Duodenal mucosa (tissue), 2 donors: ENCODE measurements around the gene OXER1.

Source experiments
- H3K27ac ChIP-seq: one replicate; pipeline ENCODE4 v1.7.0; 2013; ENCODE audit warnings: low read depth, low read length
- H3K27me3 ChIP-seq, 2 donors: one replicate each; pipeline ENCODE4 v1.7.0; 2013; ENCODE audit warnings: low read length in 2 of 2, control low read depth in 1 of 2; ENCODE audit not compliant: insufficient read depth in 2 of 2, control insufficient read depth in 1 of 2
- H3K36me3 ChIP-seq, 2 donors: one replicate each; pipeline ENCODE4 v1.7.0; 2013; ENCODE audit warnings: low read length in 2 of 2, control low read depth in 1 of 2; ENCODE audit not compliant: insufficient read depth in 2 of 2, control insufficient read depth in 1 of 2
- H3K4me1 ChIP-seq, 2 donors: one replicate each; pipeline ENCODE4 v1.7.0; 2013; ENCODE audit warnings: low read length in 2 of 2, control low read depth in 1 of 2; ENCODE audit not compliant: insufficient read depth in 2 of 2, control insufficient read depth in 1 of 2
- H3K4me3 ChIP-seq, 2 donors: one replicate each; pipeline ENCODE4 v1.7.0; 2013; ENCODE audit warnings: low read length in 2 of 2, low read depth in 1 of 2
- H3K9ac ChIP-seq, 2 donors: one replicate each; pipeline ENCODE4 v1.7.0; 2013; ENCODE audit warnings: low read length in 2 of 2, low read depth in 1 of 2
- H3K9me3 ChIP-seq, 2 donors: one replicate each; pipeline ENCODE4 v1.7.0; 2013; ENCODE audit warnings: low read length in 2 of 2, control low read depth in 1 of 2; ENCODE audit not compliant: control insufficient read depth in 1 of 2

OXER1 gene

DNA sequence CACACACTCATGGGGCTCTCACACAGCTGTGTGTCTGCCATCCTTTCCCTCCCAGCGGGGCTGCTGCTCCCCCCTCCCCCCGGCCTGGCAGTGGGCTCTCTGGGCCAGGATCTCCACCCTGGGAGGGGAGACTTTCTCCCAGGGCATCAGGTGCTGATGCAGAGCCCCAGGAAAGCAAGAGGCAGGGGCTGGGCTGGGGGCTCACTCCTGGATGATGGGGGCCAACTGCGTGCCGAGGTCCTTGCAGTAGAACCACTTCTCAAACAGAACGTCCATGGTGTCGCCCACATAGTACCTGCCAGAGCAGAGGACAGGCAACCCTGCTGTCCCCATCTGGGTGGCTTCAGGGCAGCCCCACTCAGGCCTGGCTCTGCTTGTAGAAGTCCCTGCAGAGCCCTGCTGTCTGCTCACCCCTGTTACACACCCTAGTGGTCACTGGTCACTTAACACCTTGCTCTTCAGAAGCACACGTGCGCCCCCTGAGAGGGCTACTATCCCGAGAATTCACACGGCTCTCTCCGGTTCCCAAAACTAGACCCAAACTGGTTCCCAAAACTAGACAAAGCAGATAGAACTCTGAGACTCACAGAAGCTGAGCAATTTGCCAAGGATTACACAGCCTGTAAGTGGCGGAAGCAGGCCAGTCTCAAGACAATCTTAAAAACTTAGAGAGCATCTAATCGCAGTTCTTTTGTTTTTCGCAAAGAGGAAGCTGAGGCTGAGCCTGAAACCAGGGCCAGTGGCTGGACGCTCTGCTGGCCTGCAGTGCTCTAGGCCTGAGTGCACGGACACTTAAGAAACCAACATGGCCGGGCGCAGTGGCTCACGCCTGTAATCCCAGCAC, 6.6 kb upstream of the OXER1 start:
- Histone ChIP-seq H3K9ac (no peak overlapping the region), H3K4me3 (no peak overlapping the region), H3K36me3 (peaks cover 0 to 7% of the 10 kb centered on the region in 2 donors), H3K4me1 (no peaks in the 10 kb centered on the region), H3K9me3 (no peaks in the 10 kb centered on the region), H3K27me3 (no peaks in the 10 kb centered on the region), H3K27ac (no peak overlapping the region)

DNA sequence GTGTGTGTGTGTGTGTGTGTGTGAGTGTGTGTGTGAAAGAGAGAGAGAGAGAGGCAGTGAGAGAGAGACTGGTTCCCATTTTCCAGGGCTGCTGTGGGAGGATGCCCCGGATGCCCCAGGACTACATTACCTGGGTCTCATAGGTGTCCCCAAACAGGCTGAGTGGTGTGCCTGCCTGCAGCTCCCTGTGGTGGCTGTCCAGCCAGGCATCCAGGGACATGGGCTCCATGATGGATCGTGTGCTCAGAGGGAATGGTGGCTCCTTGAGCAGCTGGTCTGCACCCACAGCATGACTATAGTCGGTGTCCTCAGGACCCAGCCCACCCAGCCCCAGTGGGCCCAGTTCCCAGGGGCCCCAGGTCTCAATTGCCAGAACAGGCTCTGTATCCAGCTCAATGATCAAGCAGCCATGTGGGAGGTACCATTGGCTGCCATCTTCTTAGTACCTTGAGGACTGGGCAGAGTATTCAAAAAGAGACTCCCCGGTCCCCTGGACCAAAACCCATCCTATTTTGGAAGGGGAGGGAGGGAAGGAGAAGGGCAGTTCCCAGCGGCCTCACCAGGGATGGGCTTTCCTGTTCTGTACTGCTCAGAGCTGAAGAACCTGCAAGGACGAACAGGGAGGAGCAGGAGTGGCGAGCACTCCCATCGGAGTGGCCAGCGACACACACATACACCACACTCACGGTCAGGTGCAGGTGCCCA, 5.8 kb upstream of the OXER1 start:
- no peak overlapping the region for H3K27ac ChIP-seq
- no peak overlapping the region for H3K4me3 ChIP-seq
- H3K4me1 ChIP-seq, result no peaks in the 10 kb centered on the region
- no peak overlapping the region for H3K9ac ChIP-seq
- H3K36me3 ChIP-seq, result peaks cover 0 to 7% of the 10 kb centered on the region in 2 donors
- H3K27me3 ChIP-seq, result no peaks in the 10 kb centered on the region
- H3K9me3 ChIP-seq, result no peaks in the 10 kb centered on the region

DNA sequence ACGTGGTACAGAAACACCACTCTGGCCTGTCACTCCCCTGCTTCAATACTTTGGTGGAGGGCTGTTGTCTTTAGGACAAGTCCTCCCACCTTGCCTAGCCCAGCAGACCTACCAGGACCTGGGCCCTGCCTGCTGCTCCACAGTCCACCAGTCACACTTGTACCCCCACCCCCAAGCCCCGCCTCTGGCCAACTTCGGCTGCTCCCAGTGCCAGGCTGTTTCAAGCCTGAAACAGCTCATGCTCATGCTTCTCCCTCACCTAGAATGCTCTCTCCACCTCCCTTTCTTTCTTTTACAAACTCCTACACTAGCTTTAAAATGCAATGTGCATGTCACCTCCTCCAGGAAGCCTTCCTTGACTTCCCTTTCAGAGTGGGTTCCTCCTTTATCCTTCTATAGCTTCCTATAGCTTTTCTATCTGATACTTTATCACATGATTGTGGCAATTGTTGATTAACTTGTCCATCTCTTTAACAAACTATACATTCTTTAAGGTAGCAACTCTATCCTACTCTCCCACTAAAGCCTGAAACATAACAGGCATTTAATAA, 4.8 kb upstream of the OXER1 start:
- no peak overlapping the region for H3K4me3 ChIP-seq
- H3K36me3 ChIP-seq, result peaks cover 0 to 7% of the 10 kb centered on the region in 2 donors
- H3K27me3 ChIP-seq, result no peaks in the 10 kb centered on the region
- H3K27ac ChIP-seq, result no peak overlapping the region
- H3K9ac ChIP-seq, result no peak overlapping the region
- H3K4me1 ChIP-seq, result no peaks in the 10 kb centered on the region
- H3K9me3 ChIP-seq, result no peaks in the 10 kb centered on the region

DNA sequence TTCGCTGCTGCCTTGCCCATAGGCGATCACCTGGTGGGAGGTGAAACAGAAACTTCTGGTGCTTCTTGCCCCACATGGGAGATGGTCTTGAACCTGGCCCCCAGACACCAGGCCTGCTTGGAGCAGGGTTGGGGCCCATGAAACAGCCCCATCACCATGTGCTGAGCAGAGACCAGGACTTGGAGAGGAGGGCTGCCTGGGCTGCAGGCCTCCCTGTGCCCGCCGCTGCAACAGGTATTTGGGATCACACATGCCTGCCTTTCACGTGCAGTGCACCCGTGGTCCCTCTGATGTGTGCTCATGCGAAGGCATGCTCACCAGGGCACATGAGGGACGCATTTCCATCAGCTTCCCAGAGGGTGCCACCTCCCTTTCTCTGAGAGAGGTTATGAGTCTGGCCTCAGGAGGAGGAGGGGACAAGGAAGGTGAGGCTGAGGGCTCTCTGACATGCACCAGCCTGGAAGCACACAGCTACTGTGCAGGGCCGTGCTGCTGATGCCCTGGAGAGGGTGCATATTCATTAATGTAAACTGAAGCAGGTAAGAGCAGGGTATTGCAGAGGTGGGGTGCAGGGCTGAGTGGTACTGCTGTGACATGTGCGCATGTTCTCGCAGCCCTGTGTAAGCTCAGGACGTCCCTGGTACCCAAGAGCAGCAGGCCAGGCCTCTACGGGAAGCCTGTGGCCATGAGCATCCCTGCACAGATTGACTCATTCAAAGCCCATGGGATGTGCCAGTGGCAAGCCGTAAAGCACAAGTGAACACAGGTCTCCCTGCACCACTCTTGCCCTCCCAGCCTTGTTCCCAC, 4.2 kb upstream of the OXER1 start:
- Histone ChIP-seq H3K9ac (no peak overlapping the region), H3K9me3 (no peaks in the 10 kb centered on the region), H3K4me3 (no peak overlapping the region), H3K4me1 (no peaks in the 10 kb centered on the region), H3K27me3 (no peaks in the 10 kb centered on the region), H3K27ac (no peak overlapping the region), H3K36me3 (peaks cover 0 to 7% of the 10 kb centered on the region in 2 donors)

DNA sequence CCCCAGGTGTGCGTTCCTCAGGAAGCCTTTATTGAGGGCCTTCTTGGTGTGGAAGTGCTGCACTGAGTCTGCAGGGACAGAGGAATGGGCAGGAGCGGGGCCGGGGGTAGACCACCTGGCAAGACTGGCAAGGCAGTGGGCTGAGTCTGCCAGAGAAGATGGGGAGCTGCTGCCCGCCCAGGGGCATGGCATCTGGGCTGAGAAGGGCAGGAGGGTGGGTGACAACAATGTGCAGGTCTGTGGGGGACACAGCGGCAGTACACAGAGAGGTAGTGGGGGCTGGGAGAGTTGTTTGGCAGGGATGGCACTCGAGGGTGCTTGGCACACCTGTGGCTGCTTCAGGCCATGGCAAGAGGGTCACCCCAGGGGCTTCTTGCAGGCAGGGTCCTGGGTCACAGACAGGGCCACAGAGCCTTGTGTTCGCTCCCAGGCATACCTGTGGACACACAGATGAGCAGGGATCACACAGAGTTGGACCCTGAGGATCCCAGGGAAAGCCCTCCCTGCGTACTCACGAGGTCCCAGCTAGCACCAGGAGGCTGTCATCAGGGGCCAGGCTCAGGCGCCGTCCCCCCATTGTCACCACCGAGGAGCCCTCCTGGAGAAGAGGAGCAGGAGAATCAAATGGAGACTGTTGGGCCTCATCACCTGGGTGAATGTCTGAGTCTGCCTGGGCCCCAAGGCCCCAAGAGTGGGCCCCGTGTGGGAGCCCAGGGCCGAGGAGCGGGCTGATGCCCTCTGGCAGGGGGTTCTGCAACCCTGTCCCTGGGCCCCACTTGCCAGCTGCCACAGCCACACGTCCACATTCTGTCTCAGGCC, 3.4 kb upstream of the OXER1 start:
- Histone ChIP-seq H3K9me3 (no peaks in the 10 kb centered on the region), H3K9ac (no peak overlapping the region), H3K27ac (no peak overlapping the region), H3K36me3 (peaks cover 0 to 7% of the 10 kb centered on the region in 2 donors), H3K27me3 (no peaks in the 10 kb centered on the region), H3K4me3 (no peak overlapping the region), H3K4me1 (no peaks in the 10 kb centered on the region)

DNA sequence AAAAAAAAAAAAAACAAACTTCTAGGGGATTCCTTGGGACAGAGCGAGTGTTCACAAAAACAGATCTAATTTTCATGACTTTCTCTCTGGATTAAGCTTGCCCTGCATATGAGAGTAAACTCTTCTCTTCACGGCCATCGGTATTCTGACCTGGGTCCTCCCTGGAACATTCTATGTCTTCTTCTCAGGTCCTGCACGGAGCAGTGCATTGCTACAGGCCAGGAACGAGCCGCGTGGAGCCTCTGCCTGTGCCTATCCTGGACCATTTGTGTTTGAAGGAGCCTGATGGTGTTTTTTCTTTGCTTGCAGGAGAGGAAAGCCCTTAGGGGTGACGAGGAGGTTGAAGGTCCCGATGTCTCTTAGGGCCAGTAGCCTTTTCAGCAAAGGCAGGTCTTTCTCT, 1.8 kb upstream of the OXER1 start:
- no peaks in the 10 kb centered on the region for H3K4me1 ChIP-seq
- H3K4me3 ChIP-seq, result no peak overlapping the region
- no peaks in the 10 kb centered on the region for H3K9me3 ChIP-seq
- H3K9ac ChIP-seq, result no peak overlapping the region
- H3K36me3 ChIP-seq, result peaks cover 0 to 7% of the 10 kb centered on the region in 2 donors
- no peak overlapping the region for H3K27ac ChIP-seq
- H3K27me3 ChIP-seq, result no peaks in the 10 kb centered on the region

DNA sequence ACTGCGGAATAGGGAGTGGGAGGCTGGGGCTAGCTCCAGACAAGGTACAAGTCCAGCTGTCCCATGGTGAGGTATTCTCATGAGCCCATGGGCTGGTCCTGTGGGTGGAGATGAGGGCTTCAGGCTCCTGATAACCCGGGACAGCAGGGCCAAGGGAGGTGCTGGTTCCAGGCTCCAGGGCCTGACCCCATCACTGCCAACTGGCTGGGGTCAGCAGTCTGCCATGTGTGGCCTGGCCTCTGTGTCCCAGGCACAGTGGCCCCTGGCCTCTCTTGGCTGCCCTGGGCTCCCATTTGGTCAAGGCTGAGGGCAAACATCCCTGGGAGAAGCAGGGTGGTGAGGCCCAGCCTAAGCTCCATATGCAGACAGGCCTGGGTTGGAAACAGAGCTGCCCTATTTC, 966 bp upstream of the OXER1 start:
- Histone ChIP-seq H3K4me3 (no peak overlapping the region), H3K4me1 (no peaks in the 10 kb centered on the region), H3K27me3 (no peaks in the 10 kb centered on the region), H3K36me3 (peaks cover 0 to 7% of the 10 kb centered on the region in 2 donors), H3K9me3 (no peaks in the 10 kb centered on the region), H3K27ac (no peak overlapping the region), H3K9ac (no peak overlapping the region)

DNA sequence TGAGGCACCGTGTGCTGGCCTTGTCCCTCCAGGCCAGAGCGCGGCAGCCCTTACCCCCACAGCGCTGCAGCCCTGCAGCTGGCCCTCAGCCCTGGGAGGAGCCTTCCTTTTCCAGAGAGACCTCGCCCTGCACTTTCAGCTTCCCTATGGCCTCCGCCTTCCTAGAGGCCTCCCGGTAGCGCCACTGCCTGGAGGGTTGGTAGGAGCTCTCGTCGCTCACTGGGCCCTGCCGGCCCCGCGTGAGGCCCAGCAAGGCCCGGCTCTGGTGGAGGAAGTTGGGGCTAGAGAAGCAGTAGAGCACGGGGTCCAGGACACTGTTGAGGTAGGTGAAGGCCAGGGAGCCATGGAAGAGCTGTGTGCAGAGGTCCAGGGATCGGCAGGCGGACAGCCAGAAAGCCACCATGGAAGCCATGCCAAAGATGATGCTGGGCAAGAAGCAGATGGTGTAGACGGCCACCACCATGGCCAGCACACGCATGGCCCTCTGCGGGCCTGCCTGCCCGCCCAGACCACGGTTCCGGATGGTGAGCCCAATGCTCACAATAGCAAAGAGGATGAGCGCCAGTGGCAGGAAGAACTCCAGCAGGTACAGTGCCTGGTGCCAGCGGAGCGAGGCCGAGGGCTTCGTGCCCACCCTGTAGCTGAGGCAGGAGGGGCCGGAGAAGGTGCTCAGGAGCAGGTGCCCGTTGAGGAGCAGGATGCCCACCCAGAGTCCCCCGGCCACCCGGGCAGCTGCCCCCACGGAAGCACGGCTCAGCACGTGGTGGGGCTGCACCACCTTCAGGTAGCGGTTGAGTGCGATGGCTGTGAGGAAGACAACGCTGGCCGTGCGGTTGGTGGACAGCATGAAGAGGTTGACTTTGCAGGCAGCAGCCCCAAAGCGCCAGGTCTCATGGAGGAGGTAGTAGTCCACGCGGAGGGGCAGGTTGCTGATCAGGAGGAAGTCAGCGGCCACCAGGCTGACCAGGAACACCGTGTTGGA, 821 bp downstream of the OXER1 start:
- Histone ChIP-seq H3K27me3 (no peaks in the 10 kb centered on the region), H3K27ac (no peak overlapping the region), H3K9me3 (no peaks in the 10 kb centered on the region), H3K36me3 (peaks cover 0 to 5% of the 10 kb centered on the region in 2 donors), H3K4me1 (no peaks in the 10 kb centered on the region), H3K9ac (no peak overlapping the region), H3K4me3 (no peak overlapping the region)
